ENCODE results near the gene MORN3. TPM values are rescaled to one million over a fixed set of nuclear protein-coding genes. Genes with fewer than 3 reads are reported as not detected.

MORN3 gene
- total RNA-seq, 1 experiment from 2014 or later = 0.37 TPM

DNA sequence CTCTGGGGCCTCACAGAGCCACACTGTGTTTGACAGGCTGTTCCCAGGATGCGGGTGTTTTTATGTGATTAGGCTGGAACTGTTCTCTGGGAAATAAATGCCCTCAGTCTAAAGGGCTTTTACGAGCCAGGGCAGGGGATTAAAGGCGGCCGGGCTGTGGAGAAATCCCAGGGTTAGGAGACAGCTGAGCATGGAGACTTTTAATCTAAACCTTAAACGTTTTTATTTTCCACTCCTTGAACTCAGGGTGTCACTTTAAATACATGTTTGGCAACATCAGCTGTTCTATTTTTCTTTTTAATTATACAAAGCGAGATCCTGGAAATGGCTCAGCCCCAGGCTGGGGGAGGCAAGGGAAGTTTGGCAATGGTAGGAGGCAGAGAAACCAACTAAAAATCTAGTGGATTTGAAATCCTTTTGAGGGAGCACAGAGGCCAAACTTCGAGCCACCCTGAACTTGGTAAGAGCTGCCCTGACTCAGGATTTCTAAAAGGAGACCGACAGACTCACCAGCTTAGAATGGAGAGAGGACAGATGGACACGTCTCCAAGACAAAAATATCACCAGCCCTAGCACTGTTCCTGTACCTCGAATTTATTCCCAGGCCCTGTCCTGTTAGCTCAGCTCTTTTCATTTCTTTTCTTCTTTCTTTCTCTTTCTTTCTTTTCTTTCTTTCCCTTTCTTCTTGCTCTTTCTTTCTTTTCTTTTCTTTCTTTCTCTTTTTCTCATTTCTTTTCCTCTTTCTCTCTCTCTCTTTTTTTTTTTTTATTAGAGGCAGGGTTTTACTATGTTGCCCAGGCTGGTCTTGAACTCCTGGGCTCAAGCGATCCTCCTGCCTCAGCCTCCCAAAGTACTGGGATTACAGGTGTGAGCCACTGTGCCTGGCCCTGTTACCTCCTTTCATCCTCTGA, 59.0 kb downstream of the MORN3 start:
- H3K36me3 Mint-ChIP-seq = no peaks in the 10 kb centered on the region
- ATAC-seq (no peak), DNase-seq (ENCODE audit: low spot score) (no peak)
- no peak overlapping the region for H3K4me3 Mint-ChIP-seq
- H3K27ac Mint-ChIP-seq = peak overlapping the region; percentile 61; the same call in 1 of the 2 replicates
- POLR2A ChIA-PET = interaction anchor here (0.7 to 1.6 kb wide), 5 partner anchors 19 to 34 kb away, joined by 3 to 5 read pairs (median 4); partner anchors contain the start of gene KDM2B
- CTCF ChIA-PET = interaction anchor here (1.3 to 2.2 kb wide), 3 partner anchors 9 to 58 kb away, joined by 5 to 8 read pairs (median 5); partner anchors contain the start of gene ORAI1
- H3K4me1 Mint-ChIP-seq = peaks cover 21% of the 10 kb centered on the region
- peaks cover 5% of the 10 kb centered on the region; the same call in 1 of the 2 replicates for H3K9me3 Mint-ChIP-seq
- H3K27me3 Mint-ChIP-seq (ENCODE audit: low read depth) = no peaks in the 10 kb centered on the region
- no peak for TF ChIP-seq ZNF317 (CRISPR knock-in tag; IDR thresholded peaks at IDR 0.05; ENCODE audit: borderline replicate concordance, low read depth)
- TF ChIP-seq ELF4 (CRISPR knock-in tag; IDR thresholded peaks at IDR 0.05; ENCODE audit: low read depth) = no peak
- TF ChIP-seq, protein P1, sequence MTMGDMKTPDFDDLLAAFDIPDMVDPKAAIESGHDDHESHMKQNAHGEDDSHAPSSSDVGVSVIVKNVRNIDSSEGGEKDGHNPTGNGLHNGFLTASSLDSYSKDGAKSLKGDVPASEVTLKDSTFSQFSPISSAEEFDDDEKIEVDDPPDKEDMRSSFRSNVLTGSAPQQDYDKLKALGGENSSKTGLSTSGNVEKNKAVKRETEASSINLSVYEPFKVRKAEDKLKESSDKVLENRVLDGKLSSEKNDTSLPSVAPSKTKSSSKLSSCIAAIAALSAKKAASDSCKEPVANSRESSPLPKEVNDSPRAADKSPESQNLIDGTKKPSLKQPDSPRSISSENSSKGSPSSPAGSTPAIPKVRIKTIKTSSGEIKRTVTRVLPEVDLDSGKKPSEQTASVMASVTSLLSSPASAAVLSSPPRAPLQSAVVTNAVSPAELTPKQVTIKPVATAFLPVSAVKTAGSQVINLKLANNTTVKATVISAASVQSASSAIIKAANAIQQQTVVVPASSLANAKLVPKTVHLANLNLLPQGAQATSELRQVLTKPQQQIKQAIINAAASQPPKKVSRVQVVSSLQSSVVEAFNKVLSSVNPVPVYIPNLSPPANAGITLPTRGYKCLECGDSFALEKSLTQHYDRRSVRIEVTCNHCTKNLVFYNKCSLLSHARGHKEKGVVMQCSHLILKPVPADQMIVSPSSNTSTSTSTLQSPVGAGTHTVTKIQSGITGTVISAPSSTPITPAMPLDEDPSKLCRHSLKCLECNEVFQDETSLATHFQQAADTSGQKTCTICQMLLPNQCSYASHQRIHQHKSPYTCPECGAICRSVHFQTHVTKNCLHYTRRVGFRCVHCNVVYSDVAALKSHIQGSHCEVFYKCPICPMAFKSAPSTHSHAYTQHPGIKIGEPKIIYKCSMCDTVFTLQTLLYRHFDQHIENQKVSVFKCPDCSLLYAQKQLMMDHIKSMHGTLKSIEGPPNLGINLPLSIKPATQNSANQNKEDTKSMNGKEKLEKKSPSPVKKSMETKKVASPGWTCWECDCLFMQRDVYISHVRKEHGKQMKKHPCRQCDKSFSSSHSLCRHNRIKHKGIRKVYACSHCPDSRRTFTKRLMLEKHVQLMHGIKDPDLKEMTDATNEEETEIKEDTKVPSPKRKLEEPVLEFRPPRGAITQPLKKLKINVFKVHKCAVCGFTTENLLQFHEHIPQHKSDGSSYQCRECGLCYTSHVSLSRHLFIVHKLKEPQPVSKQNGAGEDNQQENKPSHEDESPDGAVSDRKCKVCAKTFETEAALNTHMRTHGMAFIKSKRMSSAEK (CRISPR knock-in tag; IDR thresholded peaks at IDR 0.05; ENCODE audit: borderline replicate concordance) = no peak
- no peak for TF ChIP-seq GTF2I (CRISPR knock-in tag; conservative IDR thresholded peaks at IDR 0.05)
- TF ChIP-seq, protein P2, sequence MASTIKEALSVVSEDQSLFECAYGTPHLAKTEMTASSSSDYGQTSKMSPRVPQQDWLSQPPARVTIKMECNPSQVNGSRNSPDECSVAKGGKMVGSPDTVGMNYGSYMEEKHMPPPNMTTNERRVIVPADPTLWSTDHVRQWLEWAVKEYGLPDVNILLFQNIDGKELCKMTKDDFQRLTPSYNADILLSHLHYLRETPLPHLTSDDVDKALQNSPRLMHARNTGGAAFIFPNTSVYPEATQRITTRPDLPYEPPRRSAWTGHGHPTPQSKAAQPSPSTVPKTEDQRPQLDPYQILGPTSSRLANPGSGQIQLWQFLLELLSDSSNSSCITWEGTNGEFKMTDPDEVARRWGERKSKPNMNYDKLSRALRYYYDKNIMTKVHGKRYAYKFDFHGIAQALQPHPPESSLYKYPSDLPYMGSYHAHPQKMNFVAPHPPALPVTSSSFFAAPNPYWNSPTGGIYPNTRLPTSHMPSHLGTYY (CRISPR knock-in tag; IDR thresholded peaks at IDR 0.05) = no peak
- TF ChIP-seq TEAD1 (CRISPR knock-in tag; IDR thresholded peaks at IDR 0.05) = no peak
- TF ChIP-seq, protein P3, sequence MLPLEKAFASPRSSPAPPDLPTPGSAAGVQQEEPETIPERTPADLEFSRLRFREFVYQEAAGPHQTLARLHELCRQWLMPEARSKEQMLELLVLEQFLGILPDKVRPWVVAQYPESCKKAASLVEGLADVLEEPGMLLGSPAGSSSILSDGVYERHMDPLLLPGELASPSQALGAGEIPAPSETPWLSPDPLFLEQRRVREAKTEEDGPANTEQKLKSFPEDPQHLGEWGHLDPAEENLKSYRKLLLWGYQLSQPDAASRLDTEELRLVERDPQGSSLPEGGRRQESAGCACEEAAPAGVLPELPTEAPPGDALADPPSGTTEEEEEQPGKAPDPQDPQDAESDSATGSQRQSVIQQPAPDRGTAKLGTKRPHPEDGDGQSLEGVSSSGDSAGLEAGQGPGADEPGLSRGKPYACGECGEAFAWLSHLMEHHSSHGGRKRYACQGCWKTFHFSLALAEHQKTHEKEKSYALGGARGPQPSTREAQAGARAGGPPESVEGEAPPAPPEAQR (CRISPR knock-in tag; IDR thresholded peaks at IDR 0.05) = no peak
- no peak for TF ChIP-seq ZNF416 (CRISPR knock-in tag; IDR thresholded peaks at IDR 0.05)
- TF ChIP-seq, protein P4, sequence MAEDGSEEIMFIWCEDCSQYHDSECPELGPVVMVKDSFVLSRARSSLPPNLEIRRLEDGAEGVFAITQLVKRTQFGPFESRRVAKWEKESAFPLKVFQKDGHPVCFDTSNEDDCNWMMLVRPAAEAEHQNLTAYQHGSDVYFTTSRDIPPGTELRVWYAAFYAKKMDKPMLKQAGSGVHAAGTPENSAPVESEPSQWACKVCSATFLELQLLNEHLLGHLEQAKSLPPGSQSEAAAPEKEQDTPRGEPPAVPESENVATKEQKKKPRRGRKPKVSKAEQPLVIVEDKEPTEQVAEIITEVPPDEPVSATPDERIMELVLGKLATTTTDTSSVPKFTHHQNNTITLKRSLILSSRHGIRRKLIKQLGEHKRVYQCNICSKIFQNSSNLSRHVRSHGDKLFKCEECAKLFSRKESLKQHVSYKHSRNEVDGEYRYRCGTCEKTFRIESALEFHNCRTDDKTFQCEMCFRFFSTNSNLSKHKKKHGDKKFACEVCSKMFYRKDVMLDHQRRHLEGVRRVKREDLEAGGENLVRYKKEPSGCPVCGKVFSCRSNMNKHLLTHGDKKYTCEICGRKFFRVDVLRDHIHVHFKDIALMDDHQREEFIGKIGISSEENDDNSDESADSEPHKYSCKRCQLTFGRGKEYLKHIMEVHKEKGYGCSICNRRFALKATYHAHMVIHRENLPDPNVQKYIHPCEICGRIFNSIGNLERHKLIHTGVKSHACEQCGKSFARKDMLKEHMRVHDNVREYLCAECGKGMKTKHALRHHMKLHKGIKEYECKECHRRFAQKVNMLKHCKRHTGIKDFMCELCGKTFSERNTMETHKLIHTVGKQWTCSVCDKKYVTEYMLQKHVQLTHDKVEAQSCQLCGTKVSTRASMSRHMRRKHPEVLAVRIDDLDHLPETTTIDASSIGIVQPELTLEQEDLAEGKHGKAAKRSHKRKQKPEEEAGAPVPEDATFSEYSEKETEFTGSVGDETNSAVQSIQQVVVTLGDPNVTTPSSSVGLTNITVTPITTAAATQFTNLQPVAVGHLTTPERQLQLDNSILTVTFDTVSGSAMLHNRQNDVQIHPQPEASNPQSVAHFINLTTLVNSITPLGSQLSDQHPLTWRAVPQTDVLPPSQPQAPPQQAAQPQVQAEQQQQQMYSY (CRISPR knock-in tag; IDR thresholded peaks at IDR 0.05) = no peak
- TF ChIP-seq NR1H2 (CRISPR knock-in tag; IDR thresholded peaks at IDR 0.05) = no peak
- TF ChIP-seq, protein P5, sequence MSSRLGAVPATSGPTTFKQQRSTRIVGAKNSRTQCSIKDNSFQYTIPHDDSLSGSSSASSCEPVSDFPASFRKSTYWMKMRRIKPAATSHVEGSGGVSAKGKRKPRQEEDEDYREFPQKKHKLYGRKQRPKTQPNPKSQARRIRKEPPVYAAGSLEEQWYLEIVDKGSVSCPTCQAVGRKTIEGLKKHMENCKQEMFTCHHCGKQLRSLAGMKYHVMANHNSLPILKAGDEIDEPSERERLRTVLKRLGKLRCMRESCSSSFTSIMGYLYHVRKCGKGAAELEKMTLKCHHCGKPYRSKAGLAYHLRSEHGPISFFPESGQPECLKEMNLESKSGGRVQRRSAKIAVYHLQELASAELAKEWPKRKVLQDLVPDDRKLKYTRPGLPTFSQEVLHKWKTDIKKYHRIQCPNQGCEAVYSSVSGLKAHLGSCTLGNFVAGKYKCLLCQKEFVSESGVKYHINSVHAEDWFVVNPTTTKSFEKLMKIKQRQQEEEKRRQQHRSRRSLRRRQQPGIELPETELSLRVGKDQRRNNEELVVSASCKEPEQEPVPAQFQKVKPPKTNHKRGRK (CRISPR knock-in tag; IDR thresholded peaks at IDR 0.05; ENCODE audit: borderline replicate concordance) = no peak
- no peak for TF ChIP-seq NR2C2 (CRISPR knock-in tag; IDR thresholded peaks at IDR 0.05)
- TF ChIP-seq, protein P6, sequence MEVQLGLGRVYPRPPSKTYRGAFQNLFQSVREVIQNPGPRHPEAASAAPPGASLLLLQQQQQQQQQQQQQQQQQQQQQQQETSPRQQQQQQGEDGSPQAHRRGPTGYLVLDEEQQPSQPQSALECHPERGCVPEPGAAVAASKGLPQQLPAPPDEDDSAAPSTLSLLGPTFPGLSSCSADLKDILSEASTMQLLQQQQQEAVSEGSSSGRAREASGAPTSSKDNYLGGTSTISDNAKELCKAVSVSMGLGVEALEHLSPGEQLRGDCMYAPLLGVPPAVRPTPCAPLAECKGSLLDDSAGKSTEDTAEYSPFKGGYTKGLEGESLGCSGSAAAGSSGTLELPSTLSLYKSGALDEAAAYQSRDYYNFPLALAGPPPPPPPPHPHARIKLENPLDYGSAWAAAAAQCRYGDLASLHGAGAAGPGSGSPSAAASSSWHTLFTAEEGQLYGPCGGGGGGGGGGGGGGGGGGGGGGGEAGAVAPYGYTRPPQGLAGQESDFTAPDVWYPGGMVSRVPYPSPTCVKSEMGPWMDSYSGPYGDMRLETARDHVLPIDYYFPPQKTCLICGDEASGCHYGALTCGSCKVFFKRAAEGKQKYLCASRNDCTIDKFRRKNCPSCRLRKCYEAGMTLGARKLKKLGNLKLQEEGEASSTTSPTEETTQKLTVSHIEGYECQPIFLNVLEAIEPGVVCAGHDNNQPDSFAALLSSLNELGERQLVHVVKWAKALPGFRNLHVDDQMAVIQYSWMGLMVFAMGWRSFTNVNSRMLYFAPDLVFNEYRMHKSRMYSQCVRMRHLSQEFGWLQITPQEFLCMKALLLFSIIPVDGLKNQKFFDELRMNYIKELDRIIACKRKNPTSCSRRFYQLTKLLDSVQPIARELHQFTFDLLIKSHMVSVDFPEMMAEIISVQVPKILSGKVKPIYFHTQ (CRISPR knock-in tag; IDR thresholded peaks at IDR 0.05) = no peak
- no peak for TF ChIP-seq ZNF423 (CRISPR knock-in tag; IDR thresholded peaks at IDR 0.05)
- no peak for TF ChIP-seq GRHL2 (CRISPR knock-in tag; IDR thresholded peaks at IDR 0.05; ENCODE audit: insufficient replicate concordance, severe bottlenecking)
- TF ChIP-seq, protein P7, sequence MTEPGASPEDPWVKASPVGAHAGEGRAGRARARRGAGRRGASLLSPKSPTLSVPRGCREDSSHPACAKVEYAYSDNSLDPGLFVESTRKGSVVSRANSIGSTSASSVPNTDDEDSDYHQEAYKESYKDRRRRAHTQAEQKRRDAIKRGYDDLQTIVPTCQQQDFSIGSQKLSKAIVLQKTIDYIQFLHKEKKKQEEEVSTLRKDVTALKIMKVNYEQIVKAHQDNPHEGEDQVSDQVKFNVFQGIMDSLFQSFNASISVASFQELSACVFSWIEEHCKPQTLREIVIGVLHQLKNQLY (CRISPR knock-in tag; IDR thresholded peaks at IDR 0.05) = no peak
- TF ChIP-seq, protein P8, sequence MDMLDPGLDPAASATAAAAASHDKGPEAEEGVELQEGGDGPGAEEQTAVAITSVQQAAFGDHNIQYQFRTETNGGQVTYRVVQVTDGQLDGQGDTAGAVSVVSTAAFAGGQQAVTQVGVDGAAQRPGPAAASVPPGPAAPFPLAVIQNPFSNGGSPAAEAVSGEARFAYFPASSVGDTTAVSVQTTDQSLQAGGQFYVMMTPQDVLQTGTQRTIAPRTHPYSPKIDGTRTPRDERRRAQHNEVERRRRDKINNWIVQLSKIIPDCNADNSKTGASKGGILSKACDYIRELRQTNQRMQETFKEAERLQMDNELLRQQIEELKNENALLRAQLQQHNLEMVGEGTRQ (CRISPR knock-in tag; IDR thresholded peaks at IDR 0.05) = no peak

Data from WTC11 (cell line).